CD4-positive, CD25-positive, alpha-beta regulatory T cell (primary cell): ENCODE data around the gene TGM5. TPM values are rescaled to one million over a fixed set of nuclear protein-coding genes. Genes with fewer than 3 reads are reported as not detected.
A peak's percentile ranks its signal among the peaks of the same experiment; 100 is the strongest.

Experiments used
- ATAC-seq, 2 donors: fragments of 150-1000 bp; cut with Tn5 transposase; one replicate each; pipeline ENCODE4 v1.10.0; 2021; ENCODE audit warnings: low read depth in 2 of 2, moderate number of reproducible peaks in 2 of 2, moderate library complexity in 1 of 2
- DNase-seq, 3 donors: peaks; one replicate each; pipeline versions ENCODE4 v3.0.0 to v3.0.0-alpha.2; 2012 to 2022; ENCODE audit warnings: mixed read lengths in 1 of 3
- H3K27ac ChIP-seq: one replicate; pipeline ENCODE4 v1.7.0; 2013; ENCODE audit warnings: mild to moderate bottlenecking, low read length; ENCODE audit not compliant: insufficient read depth, poor library complexity, severe bottlenecking
- H3K27me3 ChIP-seq: one replicate; pipeline ENCODE4 v1.7.0; 2013; ENCODE audit warnings: low read length; ENCODE audit not compliant: control insufficient read depth, insufficient read depth
- H3K36me3 ChIP-seq: one replicate; pipeline ENCODE4 v1.7.0; 2013; ENCODE audit warnings: mild to moderate bottlenecking, low read length, moderate library complexity; ENCODE audit not compliant: control insufficient read depth, insufficient read depth
- H3K4me1 ChIP-seq: 2 replicates; pipeline ENCODE4 v1.7.0; 2013; ENCODE audit warnings: mild to moderate bottlenecking, low read length; ENCODE audit not compliant: insufficient read depth, control insufficient read depth, poor library complexity, severe bottlenecking
- H3K4me3 ChIP-seq: one replicate; pipeline ENCODE4 v1.7.0; 2013; ENCODE audit warnings: low read depth, mild to moderate bottlenecking, low read length, moderate library complexity
- H3K9me3 ChIP-seq, 2 experiments: 1 replicate in 1 of 2; 2 replicates in 1 of 2; pipeline ENCODE4 v1.7.0; 2013; ENCODE audit warnings: low read length in 2 of 2, mild to moderate bottlenecking in 1 of 2, moderate library complexity in 1 of 2; ENCODE audit not compliant: control insufficient read depth in 2 of 2
- H3K27ac Mint-ChIP-seq, 3 donors: one replicate each; pipeline ENCODE4 v1.8.0; 2020 to 2022; ENCODE audit warnings: mild to moderate bottlenecking in 3 of 3, mixed read lengths in 3 of 3, moderate library complexity in 2 of 3
- H3K27me3 Mint-ChIP-seq: one replicate; pipeline ENCODE4 v1.8.0; 2022; ENCODE audit warnings: mild to moderate bottlenecking, mixed read lengths
- H3K36me3 Mint-ChIP-seq: one replicate; pipeline ENCODE4 v1.8.0; 2020; ENCODE audit warnings: mixed read lengths
- H3K4me1 Mint-ChIP-seq, 4 donors: one replicate each; pipeline ENCODE4 v1.8.0; 2020 to 2022; ENCODE audit warnings: mixed read lengths in 4 of 4, mild to moderate bottlenecking in 1 of 4
- H3K4me3 Mint-ChIP-seq, 4 donors: one replicate each; pipeline ENCODE4 v1.8.0; 2020 to 2022; ENCODE audit warnings: mild to moderate bottlenecking in 4 of 4, mixed read lengths in 4 of 4, moderate library complexity in 3 of 4
- H3K9me3 Mint-ChIP-seq, 7 donors: one replicate each; pipeline ENCODE4 v1.8.0; 2020 to 2022; ENCODE audit warnings: mixed read lengths in 7 of 7, mild to moderate bottlenecking in 3 of 7, moderate library complexity in 2 of 7
- polyA plus RNA-seq, 4 donors: library from polyadenylated mRNA; unstranded; fragments of 300-500 nt; fragmentation: Illumina TruSeq; gene quantifications; one replicate each; pipeline ENCODE4 v1.2.3, GENCODE V29; 2021
- total RNA-seq: library from RNA; stranded (reverse); gene quantifications from one replicate; pipeline ENCODE4 v1.2.3, GENCODE V29; 2022

TGM5 gene
- total and polyA plus RNA-seq, 5 donors from 2014 or later, result not detected

DNA sequence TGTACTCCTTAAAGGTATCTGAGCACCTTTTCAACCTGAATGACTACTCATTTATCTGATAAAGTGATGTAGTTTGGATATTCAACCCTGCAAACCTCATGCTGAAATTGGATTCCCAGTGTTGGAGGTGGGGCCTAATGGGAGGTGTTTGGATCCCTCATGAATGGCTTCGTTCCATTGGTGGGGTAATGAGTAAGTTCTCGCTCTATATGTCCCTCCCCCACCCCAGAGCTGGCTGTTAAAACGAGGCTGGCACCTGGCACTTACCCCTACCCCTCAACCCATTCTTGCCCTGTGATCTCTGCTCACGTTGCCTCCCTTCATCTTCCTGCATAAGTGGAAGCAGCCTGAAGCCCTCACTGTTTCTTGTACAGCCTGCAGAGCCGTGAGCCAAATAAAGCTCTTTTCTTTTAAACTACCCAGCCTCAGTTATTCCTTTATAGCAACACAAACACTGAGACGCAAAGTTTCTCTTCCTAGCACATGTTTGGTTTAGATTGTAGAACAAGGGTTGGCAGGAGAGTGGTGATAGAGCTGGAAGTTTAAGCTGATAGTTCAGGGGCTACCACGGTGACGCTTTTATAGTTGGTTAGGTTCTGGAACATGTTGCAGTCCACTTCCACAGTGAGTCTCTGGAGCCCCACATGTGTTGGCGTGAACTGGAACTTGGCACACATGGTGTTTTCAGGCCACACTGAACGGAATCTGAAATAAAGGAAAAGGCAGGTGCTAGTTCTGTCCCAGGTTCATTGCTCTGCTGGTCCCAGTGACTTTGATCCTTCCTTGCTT, 69.8 kb downstream of the TGM5 start:
- Mint-ChIP-seq H3K36me3 (peaks cover 31% of the 10 kb centered on the region), H3K4me3 (no peak overlapping the region), H3K27me3 (no peaks in the 10 kb centered on the region), H3K4me1 (peaks cover 4 to 10% (median 10%) of the 10 kb centered on the region in 4 donors), H3K27ac (peak overlapping the region in 1 of 3 donors; percentile 4), H3K9me3 (peaks cover 0 to 7% (median 0%) of the 10 kb centered on the region in 7 donors)
- H3K36me3 ChIP-seq, result peaks cover 59% of the 10 kb centered on the region
- H3K9me3 ChIP-seq, result no peaks in the 10 kb centered on the region
- DNase-seq (no peak), ATAC-seq (no peak)
- no peaks in the 10 kb centered on the region for H3K27me3 ChIP-seq
- H3K4me3 ChIP-seq, result no peak overlapping the region
- no peak overlapping the region for H3K27ac ChIP-seq
- no peaks in the 10 kb centered on the region for H3K4me1 ChIP-seq

DNA sequence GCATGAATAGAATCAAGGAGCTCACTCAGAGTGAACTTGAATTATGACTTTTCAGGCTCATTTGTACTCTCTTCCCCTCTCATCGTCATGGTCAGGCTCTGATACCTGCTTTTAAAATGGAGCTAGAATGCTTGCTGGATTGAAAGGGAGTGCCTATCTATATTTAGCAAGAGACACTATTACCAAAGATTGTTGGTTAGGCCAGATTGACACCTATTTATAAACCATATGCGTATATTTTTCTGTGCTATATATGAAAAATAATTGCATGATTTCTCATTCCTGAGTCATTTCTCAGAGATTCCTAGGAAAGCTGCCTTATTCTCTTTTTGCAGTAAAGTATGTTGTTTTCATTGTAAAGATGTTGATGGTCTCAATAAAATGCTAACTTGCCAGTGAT, 71.9 kb downstream of the TGM5 start:
- H3K27me3 Mint-ChIP-seq, result no peaks in the 10 kb centered on the region
- no peak overlapping the region for H3K4me3 ChIP-seq
- H3K27ac ChIP-seq, result no peak overlapping the region
- H3K9me3 ChIP-seq, result no peaks in the 10 kb centered on the region
- H3K36me3 Mint-ChIP-seq, result peaks cover 39% of the 10 kb centered on the region
- peaks cover 18 to 21% (median 19%) of the 10 kb centered on the region in 4 donors for H3K4me1 Mint-ChIP-seq
- ATAC-seq, result no peak
- no peak overlapping the region for H3K4me3 Mint-ChIP-seq
- no peaks in the 10 kb centered on the region for H3K27me3 ChIP-seq
- H3K27ac Mint-ChIP-seq, result peak overlapping the region in 1 of 3 donors; percentile 30
- H3K9me3 Mint-ChIP-seq, result peaks cover 0 to 7% (median 0%) of the 10 kb centered on the region in 7 donors
- no peaks in the 10 kb centered on the region for H3K4me1 ChIP-seq
- DNase-seq, result no peak
- H3K36me3 ChIP-seq, result peaks cover 80% of the 10 kb centered on the region

DNA sequence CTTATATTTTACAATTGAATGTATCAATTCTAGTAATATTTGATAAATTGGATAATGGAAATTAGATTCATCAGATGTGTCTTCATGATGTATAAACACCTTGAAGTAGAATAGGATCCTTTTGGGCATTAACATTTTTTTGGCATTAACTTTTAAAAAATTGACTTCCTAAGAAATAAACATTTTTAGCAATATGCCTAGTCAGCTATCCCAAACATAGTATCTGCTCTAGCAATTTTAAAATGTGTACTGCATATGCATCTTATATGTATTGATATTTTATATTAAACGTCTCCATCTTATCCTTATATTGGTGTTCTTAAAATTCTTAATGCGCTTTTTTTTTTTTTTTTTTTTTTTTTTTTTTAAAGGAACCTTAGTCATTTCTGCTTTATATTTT, 73.0 kb downstream of the TGM5 start:
- H3K36me3 Mint-ChIP-seq, result peaks cover 46% of the 10 kb centered on the region
- H3K9me3 ChIP-seq, result no peaks in the 10 kb centered on the region
- H3K27ac ChIP-seq, result no peak overlapping the region
- no peaks in the 10 kb centered on the region for H3K27me3 Mint-ChIP-seq
- H3K27ac Mint-ChIP-seq, result no peak overlapping the region
- DNase-seq (no peak), ATAC-seq (no peak)
- H3K4me1 Mint-ChIP-seq, result peaks cover 25 to 28% (median 26%) of the 10 kb centered on the region in 4 donors
- no peak overlapping the region for H3K4me3 ChIP-seq
- H3K4me1 ChIP-seq, result peaks cover 7% of the 10 kb centered on the region
- peaks cover 0 to 7% (median 0%) of the 10 kb centered on the region in 7 donors for H3K9me3 Mint-ChIP-seq
- H3K36me3 ChIP-seq, result peaks cover 88% of the 10 kb centered on the region
- H3K4me3 Mint-ChIP-seq, result no peak overlapping the region
- H3K27me3 ChIP-seq, result no peaks in the 10 kb centered on the region

DNA sequence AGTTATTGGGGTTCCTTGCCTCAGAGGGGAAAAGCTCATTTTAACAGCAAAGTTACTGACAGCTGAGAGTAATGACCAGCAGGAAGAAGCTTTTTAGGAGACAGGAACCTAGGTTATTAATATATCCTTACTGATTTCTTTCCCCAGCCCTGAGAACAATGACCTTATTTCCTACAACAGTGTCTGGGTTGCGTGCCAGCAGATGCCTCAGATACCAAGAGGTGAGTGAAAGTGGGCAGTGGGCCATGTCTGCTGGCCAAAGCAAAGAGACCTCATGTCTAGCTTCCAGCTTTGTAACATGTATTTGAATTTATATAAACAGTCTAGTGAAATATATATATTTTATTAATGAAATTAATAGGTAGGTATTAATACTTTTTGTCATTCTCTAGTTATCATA, 76.5 kb downstream of the TGM5 start:
- H3K4me1 ChIP-seq, result peaks cover 31% of the 10 kb centered on the region
- Mint-ChIP-seq H3K27ac (no peak overlapping the region), H3K27me3 (no peaks in the 10 kb centered on the region), H3K36me3 (peaks cover 26% of the 10 kb centered on the region), H3K4me1 (peaks cover 31 to 57% (median 43%) of the 10 kb centered on the region in 4 donors), H3K4me3 (no peak overlapping the region), H3K9me3 (peaks cover 0 to 1% (median 0%) of the 10 kb centered on the region in 7 donors)
- DNase-seq (no peak), ATAC-seq (no peak)
- H3K36me3 ChIP-seq, result peaks cover 68% of the 10 kb centered on the region
- H3K9me3 ChIP-seq, result no peaks in the 10 kb centered on the region
- H3K27ac ChIP-seq, result no peak overlapping the region
- no peaks in the 10 kb centered on the region for H3K27me3 ChIP-seq
- H3K4me3 ChIP-seq, result no peak overlapping the region

DNA sequence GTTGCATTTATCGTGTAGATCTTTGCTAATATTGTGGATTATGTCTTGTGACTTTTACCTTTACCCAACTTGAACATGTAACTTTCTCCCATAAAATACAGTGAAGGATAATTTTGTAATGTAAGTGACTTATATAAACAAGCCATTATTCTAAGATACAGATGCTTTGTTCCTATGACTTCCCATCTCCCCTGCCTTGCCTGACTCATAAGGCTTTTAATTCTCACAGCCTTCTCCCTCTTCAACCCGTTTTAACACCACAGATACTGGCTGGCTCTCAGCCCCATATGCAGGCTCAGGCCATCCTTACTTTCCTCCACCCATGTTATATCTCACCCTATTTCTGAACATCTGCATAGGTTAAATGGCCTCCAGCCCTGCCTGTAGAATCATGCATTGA, 77.4 kb downstream of the TGM5 start:
- Histone ChIP-seq H3K9me3 (no peaks in the 10 kb centered on the region), H3K27me3 (no peaks in the 10 kb centered on the region), H3K4me3 (no peak overlapping the region), H3K4me1 (peaks cover 36% of the 10 kb centered on the region), H3K27ac (no peak overlapping the region), H3K36me3 (peaks cover 59% of the 10 kb centered on the region)
- peaks cover 19% of the 10 kb centered on the region for H3K36me3 Mint-ChIP-seq
- peaks cover 0 to 1% (median 0%) of the 10 kb centered on the region in 7 donors for H3K9me3 Mint-ChIP-seq
- H3K27me3 Mint-ChIP-seq, result no peaks in the 10 kb centered on the region
- DNase-seq (no peak), ATAC-seq (no peak)
- peak overlapping the region in 2 of 3 donors; percentile 5 to 38 for H3K27ac Mint-ChIP-seq
- peak overlapping the region in 2 of 4 donors; percentile 5 to 58 for H3K4me3 Mint-ChIP-seq
- H3K4me1 Mint-ChIP-seq, result peaks cover 32 to 61% (median 41%) of the 10 kb centered on the region in 4 donors

DNA sequence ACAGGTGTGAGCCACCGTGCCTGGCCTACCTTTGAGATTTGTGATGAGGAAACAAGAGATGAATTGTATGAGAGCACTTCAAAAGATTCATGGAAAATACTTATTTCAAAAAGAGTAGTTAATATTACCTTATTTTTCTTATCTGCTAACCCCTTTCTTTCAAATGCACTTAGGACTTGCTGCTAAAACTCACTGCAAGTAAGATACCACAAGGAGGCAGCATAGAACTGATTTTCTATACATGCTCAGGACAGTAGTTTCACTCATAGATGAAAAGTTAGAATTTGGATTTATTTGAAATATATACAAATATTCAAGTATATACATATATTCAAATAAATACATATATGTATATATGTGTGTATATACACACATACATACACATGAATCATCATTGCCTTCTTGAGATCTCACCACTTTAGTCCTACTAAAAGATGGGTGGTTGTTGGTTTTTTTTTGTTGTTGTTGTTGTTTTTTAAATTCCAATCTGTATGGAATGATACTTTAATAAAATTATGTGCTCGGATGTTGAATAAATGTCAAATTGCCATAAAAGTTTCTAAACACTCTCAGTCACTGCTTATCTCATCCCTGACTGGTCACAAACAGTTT, 79.1 kb downstream of the TGM5 start:
- Histone ChIP-seq H3K36me3 (peaks cover 45% of the 10 kb centered on the region), H3K27ac (peak overlapping the region; percentile 95), H3K9me3 (no peaks in the 10 kb centered on the region), H3K27me3 (no peaks in the 10 kb centered on the region), H3K4me3 (peak overlapping the region; percentile 42), H3K4me1 (peaks cover 36% of the 10 kb centered on the region)
- Mint-ChIP-seq H3K4me1 (peaks cover 37 to 65% (median 47%) of the 10 kb centered on the region in 4 donors), H3K27ac (peak overlapping the region in 2 of 3 donors; percentile 65 to 97), H3K36me3 (peaks cover 22% of the 10 kb centered on the region), H3K27me3 (no peaks in the 10 kb centered on the region), H3K9me3 (peaks cover 0 to 1% (median 0%) of the 10 kb centered on the region in 7 donors), H3K4me3 (peak overlapping the region; percentile 94 to 99 (median 96))
- DNase-seq (peak in 2 of 3 donors; percentile 60 to 67), ATAC-seq (no peak)

DNA sequence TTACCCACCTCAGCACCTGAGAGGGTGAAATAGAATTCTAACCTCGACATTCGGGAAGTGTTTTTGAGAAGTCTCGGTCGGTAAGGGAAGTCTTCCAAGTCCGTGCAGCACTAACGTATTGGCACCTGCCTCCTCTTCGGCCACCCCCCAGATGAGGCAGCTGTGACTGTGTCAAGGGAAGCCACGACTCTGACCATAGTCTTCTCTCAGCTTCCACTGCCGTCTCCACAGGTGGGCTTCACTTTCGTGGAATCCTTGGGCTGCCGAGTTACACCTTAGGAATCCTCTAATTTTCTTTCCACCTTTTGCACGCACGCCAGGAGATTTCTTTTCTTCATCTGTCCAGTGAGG, 80.8 kb downstream of the TGM5 start:
- Mint-ChIP-seq H3K4me1 (peaks cover 32 to 60% (median 45%) of the 10 kb centered on the region in 4 donors), H3K36me3 (peaks cover 15% of the 10 kb centered on the region), H3K27me3 (no peaks in the 10 kb centered on the region), H3K9me3 (peaks cover 0 to 1% (median 0%) of the 10 kb centered on the region in 7 donors), H3K4me3 (peak overlapping the region; percentile 96 to 99 (median 98)), H3K27ac (peak overlapping the region; percentile 97 to 98 (median 98))
- DNase-seq (no peak), ATAC-seq (no peak)
- Histone ChIP-seq H3K27me3 (no peaks in the 10 kb centered on the region), H3K36me3 (peaks cover 41% of the 10 kb centered on the region), H3K4me1 (peaks cover 36% of the 10 kb centered on the region), H3K4me3 (peak overlapping the region; percentile 86), H3K27ac (peak overlapping the region; percentile 95), H3K9me3 (no peaks in the 10 kb centered on the region)
